ENCODE data around the gene ABLIM1.

DNA sequence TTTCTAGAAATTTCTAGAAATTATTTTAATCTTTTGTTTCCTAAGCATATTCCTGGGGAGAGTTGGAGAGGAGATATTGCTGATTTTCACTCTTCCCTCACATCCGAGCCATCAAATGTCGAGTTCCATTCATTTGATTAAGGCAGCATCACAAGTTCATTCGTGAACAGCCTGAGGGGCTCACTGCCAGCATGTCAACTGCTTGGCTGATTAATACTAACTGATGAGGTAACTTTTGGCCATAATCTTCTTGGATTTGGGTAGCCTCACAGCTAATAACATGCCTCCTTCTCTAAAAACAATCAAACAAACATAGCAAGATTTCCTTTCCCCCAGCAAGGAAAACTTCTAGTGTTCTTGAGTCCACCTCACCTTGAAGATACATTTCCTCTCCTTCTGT lies 166.7 kb downstream of the ABLIM1 start:
- TF ChIP-seq, protein P1, sequence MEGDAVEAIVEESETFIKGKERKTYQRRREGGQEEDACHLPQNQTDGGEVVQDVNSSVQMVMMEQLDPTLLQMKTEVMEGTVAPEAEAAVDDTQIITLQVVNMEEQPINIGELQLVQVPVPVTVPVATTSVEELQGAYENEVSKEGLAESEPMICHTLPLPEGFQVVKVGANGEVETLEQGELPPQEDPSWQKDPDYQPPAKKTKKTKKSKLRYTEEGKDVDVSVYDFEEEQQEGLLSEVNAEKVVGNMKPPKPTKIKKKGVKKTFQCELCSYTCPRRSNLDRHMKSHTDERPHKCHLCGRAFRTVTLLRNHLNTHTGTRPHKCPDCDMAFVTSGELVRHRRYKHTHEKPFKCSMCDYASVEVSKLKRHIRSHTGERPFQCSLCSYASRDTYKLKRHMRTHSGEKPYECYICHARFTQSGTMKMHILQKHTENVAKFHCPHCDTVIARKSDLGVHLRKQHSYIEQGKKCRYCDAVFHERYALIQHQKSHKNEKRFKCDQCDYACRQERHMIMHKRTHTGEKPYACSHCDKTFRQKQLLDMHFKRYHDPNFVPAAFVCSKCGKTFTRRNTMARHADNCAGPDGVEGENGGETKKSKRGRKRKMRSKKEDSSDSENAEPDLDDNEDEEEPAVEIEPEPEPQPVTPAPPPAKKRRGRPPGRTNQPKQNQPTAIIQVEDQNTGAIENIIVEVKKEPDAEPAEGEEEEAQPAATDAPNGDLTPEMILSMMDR (IDR thresholded peaks at IDR 0.05; ENCODE audit: insufficient read depth, low read depth, low read length), result no peak
- no peak for TF ChIP-seq EZH2 (IDR thresholded peaks at IDR 0.05; ENCODE audit: insufficient read depth, low read length)
